NCI-H2171 (cell line): ENCODE measurements around the gene GYG2.
"Not testable (repeated sequence)": the region's sequence is repeated elsewhere in the genome, so short reads cannot be mapped to it uniquely, and the experiment has no call there.

Source experiments
- DNase-seq: peaks from one replicate; lab custom pipeline; 2025; lab: John Stamatoyannopoulos, UW

Gene GYG2

DNA sequence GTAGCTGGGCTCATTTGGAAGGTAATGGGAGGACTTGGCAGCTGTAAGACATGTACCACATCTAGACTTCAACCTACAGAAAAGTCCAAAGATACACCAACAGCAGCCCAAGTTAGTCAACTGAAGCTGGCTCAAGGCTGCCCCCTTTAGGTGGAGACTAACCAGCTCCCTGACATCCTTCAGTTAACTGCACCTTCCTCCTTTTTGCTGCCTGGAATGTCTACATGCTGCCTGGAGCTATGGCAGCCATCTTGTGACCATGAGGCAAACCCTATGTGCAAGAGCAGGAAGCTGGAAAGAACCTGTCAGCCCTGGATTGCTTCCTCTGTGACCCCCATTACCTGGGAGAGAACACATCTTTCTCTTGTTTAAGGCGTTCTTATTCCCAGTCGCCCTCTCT is 74.6 kb downstream of the GYG2 start:
- no peak for DNase-seq

DNA sequence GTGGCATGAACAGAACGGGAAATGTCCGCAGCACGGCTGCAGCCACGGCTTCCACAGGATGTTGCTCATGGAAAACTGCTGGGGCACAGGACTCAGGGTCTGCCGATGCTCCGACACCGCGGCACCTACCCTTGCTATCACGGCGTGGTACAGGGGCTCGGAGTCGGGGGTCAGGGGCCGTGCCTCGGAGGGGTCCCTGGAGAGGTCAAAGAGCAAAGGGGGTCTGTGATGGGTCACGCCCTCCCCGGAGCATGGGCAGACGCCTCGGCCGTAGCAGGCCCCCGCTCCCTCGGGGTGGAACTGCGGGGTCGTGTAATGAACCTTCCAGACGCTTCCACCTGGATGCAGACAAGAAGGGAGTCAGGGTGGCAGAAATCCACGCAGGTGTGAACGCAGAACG is 78.6 kb downstream of the GYG2 start:
- DNase-seq: no peak

DNA sequence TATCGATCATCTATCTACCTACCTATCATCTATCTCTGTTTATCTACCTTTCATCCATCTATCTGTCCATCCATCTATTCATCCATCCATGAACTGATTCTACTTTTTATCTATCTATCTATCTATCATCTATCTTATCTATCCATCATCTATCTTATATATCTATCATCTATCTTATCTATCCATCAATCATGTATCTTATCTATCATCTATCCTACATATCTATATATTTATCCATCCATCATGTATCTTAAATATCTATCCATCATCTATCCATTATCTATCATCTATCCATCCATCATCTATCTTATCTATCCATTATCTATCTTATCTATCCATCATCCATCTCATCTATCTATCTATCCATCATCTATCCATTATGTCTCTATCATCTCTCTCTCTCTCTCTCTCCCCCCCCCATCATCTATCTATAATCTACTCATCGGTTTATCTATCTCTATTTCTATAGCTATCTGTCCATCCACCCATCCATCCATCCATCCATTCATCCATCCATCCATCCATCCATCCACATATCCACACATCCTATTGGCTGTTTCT is 79.5 kb downstream of the GYG2 start:
- DNase-seq: no peak

DNA sequence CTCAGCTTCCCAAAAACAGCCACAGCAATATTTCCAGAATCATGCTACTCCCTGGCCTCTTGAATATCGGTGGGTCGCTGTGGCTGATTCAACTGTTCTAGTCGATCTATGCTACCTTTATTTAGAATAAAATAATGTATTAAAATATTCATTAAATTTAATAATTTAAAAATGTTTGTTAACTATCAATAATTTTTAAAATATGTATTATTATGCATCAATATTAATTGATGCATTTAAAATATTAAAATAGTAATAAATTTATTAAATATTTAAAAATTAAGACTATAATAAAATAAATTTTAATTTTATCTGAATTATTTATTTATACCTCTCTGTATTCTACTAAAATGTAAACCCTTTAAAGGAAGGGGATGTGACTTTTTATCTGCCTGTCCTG is 81.4 kb downstream of the GYG2 start:
- no peak for DNase-seq

DNA sequence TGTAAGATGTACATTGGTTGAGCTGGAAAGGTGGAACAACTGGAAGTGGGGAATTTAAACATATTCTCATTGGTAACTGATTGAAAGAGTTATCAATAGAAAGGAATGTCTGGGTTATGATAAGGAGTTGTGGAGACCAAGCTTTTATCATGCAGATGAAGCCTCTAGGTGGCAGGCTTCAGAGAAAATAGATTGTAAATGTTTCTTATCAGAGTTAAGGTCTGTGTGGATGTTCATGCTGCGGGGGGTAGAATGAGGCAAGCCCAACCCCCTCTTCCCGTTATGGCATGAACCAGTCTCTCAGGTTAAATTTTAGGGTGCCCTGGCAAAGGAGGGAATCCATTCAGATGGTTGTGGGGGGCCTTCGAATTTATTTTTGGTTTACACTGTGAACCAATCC is 84.4 kb downstream of the GYG2 start:
- DNase-seq: no peak

DNA sequence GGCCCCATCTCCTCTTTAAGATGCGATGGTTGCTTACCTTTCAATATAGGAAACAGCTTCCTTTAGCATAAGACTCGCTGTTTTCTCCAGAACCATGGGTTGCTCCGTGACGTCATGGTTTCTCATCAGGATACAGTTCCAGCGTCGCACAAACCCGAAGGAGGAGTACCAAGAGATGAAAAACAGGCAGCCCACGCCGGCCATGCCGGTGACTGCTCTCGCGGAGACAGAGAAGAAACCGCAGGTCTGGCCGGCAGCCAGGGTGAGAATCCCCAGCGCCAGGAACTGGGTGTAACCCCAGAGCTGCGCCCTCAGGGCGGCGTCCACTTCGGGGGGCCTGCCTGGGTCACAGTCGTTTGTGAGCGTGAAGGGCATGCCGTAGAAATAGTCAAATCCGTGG is 89.0 kb downstream of the GYG2 start:
- DNase-seq: no peak

DNA sequence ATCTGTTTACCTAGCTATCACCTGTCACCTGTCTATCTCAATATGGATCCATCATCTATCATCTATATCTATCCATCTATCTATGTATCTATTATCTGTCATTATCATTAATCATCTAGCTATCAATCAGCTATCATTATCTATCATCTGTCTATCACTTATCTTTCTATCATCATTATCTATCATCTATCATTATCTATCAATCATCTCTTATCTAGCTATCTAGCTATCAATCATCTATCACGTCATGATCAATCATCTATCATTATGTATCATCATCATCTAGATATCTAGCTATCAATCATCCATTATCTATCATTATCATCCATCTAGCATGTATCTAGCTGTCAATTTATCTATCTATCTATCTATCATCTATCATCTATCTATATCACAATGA is 92.5 kb downstream of the GYG2 start:
- DNase-seq: no peak

DNA sequence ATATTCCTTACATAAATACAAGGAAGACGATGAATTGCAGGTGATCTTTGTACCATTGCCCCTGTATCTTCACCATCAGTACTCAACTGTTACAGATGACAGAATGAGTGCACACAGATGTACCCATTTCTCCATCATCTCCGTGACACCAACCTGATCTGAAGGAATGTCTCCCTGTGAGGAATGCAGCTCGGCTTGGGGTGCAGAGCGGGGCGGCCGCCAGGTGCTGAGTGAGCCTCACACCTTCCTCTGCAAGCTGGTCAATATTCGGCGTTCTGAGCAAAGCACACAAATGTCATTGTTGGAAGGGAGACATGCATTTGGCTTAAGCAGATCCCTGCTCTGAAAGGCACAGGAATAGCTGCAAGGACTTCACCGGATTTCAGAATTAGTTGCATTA is 93.0 kb downstream of the GYG2 start:
- DNase-seq: no peak

GRCh38 chrX:2924151-2924550 is 95.4 kb downstream of the GYG2 start:
- DNase-seq: no peak

GRCh38 chrX:2926255-2926654 is 97.5 kb downstream of the GYG2 start:
- DNase-seq: not testable (repeated sequence)

DNA sequence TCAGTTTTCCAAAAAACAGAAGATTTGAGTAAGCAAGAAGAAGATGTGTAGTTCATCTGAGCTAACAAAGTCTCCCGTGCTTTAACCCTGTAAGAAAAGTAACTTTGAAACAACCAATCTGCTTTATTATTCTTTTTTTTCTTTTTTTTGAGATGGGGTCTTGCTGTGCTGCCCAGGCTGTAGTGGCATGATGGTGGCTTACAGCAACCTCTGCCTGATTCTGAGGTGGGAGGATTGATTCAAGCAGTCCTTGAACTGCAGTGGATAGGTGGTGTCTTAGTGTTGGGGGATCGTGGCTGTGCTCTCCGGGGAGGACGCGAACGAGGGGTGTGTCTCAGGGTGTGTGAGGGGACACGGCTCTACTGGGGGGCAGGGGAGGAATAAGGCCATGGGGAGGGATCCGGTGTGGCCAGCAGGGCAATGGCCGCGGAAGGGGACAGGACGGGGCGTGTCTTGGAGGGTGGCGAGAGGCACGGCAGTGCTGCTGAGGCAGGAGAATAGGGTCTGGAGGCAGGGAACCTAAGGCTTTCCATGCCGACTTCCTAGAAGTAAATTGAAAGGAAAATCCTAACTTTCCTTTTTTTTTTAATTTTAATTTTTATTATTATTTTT is 98.0 kb downstream of the GYG2 start:
- no peak for DNase-seq

- DNase-seq: no peak
Measured at GRCh38 chrX:2928191-2928582, 99.5 kb downstream of the GYG2 start.

- DNase-seq: no peak
Measured at GRCh38 chrX:2928583-2929434, 100.1 kb downstream of the GYG2 start, which contains the start of gene ARSD. Gene ARSD (minus strand): TSS chrX:2929339. CDS start chrX:2929275, 64 bp downstream.

- DNase-seq: no peak
Measured at GRCh38 chrX:2931155-2931554, 102.4 kb downstream of the GYG2 start.

DNA sequence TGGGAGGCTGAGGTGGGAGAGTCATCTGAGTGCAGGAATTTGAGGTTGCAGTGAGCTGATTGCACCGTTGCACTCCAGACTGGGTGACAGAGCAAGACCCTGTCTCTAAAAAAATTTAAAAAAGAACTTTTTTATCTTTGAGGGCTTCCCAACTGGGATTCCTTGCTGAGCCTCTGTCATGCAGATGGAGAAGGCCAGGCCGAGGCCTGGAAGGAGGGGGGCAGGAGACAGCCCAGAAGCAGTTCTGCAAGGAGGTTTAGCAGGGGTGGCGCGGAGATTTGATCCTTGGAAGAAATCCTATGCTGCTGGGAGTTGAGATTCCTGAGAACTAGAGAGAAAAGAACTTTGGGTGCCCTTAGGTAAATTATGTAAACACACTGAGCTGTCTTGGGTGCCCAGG is 102.9 kb downstream of the GYG2 start:
- no peak for DNase-seq
